Brain pericyte (primary cell): Measurements from ENCODE around the gene TMEM205.

ENCODE experiments used
- DNase-seq: peaks from one replicate; pipeline ENCODE4 v3.0.0-alpha.2; 2012; ENCODE audit warnings: low read depth, low spot score

Gene TMEM205

GRCh38 chr19:11299946-11300810 lies 45.9 kb downstream of the TMEM205 start:
- DNase-seq: no peak

- no peak for DNase-seq
Observed at GRCh38 chr19:11296264-11296663, 49.8 kb downstream of the TMEM205 start.

DNA sequence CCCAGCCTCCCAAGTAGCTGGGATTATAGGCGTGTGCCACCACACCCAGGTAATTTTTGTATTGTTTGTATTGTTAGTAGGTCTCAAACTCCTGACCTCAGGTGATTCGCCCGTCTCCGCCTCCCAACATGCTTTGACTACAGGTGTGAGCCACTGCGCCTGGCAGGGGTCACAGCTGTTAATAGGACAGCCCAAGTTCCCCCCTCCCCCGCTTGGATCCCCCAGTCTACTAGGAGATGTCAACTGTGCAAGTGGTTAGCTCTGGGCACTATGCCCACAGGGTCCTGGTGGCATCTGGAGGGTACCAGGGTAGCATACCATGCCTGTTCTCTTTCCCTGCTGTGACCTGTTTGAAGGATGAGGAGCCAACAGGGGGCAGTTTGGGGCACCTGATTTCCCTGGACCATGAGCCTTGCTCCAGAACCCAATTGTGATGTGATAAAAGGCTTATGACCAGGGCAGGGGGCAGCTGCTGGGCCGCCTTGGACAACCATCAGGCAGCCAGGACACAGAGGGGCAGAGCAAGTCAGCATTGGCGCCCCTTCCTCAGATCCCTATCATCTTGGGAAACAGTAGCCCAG lies 50.3 kb downstream of the TMEM205 start, which contains the start of gene TSPAN16:
TSPAN16 (plus strand) TSS at position 496 of the 581 bp plus-strand sequence. CDS start 138 bp downstream, outside the sequence.
- DNase-seq: no peak

GRCh38 chr19:11295180-11295579 lies 50.9 kb downstream of the TMEM205 start:
- no peak for DNase-seq

DNA sequence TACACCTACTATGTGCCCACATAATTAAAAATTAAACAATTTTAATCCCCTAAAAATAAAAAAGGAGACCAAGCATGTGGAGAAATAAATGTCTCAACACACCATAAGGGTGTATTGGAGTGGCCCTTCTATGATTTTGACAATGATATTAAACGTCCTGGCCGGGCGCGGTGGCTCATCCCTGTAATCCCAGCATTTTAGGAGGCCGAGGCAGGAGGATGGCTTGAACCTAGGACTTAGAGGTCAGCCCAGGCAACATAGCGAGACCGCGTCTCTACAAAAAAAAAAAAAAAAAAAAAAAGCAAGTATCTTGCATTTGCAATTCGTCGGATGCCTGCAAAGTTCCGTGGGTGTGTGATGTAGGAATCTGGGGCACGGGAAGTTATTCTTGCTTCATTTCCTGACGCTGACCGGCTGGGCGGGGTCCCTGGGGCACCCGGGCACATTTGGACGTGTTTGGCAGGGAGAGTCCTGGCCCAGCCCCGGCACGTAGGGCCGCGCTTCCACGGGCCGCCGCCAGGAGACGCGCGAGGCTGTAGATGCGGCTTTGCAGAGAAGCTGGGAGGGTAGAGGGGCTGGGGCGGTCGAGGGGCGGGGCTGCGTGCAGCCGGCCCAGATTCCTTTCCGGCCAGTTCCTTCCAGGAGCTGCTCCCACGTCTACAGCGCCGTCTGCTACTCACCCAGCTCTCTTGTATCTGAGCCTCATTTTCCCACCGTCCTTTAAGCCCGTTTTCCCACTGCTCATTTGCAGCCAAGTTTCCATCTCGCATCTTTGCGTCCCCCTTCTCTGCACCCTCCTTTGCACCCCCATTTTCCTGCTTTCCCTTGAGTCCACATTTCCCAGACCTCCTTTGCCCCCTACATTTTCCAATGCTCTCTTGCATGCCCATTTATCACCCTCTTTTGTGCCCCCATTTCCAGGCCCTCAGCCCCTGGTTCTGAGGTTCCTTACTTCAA lies 52.4 kb downstream of the TMEM205 start:
- DNase-seq: peak; percentile 57
